Neural cell (in vitro differentiated cells): Measurements from ENCODE around the gene MOGAT1. TPM values are rescaled to one million over a fixed set of nuclear protein-coding genes. Genes with fewer than 3 reads are reported as not detected.

Experiments
- H2AFZ ChIP-seq: fragments of 200-600, 300-800 bp; sonication (generic), shearing (Covaris generic); 2 replicates; pipeline ENCODE4 v1.6.0; 2014; ENCODE audit warnings: low read depth, mild to moderate bottlenecking, antibody characterized with exemption, low read length, moderate library complexity
- H3F3A ChIP-seq: fragments of 200-600 bp; shearing (Covaris generic); 2 replicates; pipeline ENCODE4 v1.6.1; 2016; ENCODE audit warnings: mild to moderate bottlenecking, moderate library complexity, mixed read lengths, antibody characterized with exemption, low read length; ENCODE audit not compliant: insufficient read depth, poor library complexity, severe bottlenecking
- H3K27ac ChIP-seq: fragments of 200-600, 300-800 bp; sonication (generic), shearing (Covaris generic); 2 replicates; pipeline ENCODE4 v1.5.1; 2014; ENCODE audit warnings: mild to moderate bottlenecking, low read length, moderate library complexity
- H3K27me3 ChIP-seq: fragments of 300-800, 200-600 bp; sonication (generic), shearing (Covaris generic); 2 replicates; pipeline ENCODE4 v1.6.0; 2014; ENCODE audit warnings: mild to moderate bottlenecking, low read depth, low read length, moderate library complexity; ENCODE audit not compliant: insufficient read depth
- H3K36me3 ChIP-seq: fragments of 300-800, 200-600 bp; sonication (generic), shearing (Covaris generic); 2 replicates; pipeline ENCODE4 v1.5.1; 2014; ENCODE audit warnings: mild to moderate bottlenecking, antibody characterized with exemption, low read length, moderate library complexity; ENCODE audit not compliant: insufficient read depth
- H3K4me2 ChIP-seq: fragments of 300-800, 200-600 bp; sonication (generic), shearing (Covaris generic); 2 replicates; pipeline ENCODE4 v1.6.0; 2014; ENCODE audit warnings: mild to moderate bottlenecking, low read length
- H3K4me3 ChIP-seq: fragments of 300-800, 200-600 bp; sonication (generic), shearing (Covaris generic); 2 replicates; pipeline ENCODE4 v1.5.1; 2014; ENCODE audit warnings: mild to moderate bottlenecking, low read length, moderate library complexity
- H3K79me2 ChIP-seq: fragments of 200-600 bp; shearing (Covaris generic); replicated peaks from 2 replicates; pipeline ENCODE4 v1.6.0; 2014; ENCODE audit warnings: mild to moderate bottlenecking, low read length, moderate library complexity; ENCODE audit not compliant: insufficient read depth
- H3K9ac ChIP-seq: fragments of 300-800, 200-600 bp; sonication (generic), shearing (Covaris generic); 2 replicates; pipeline ENCODE4 v1.6.1; 2016; ENCODE audit warnings: mild to moderate bottlenecking, low read length, mixed read lengths
- H3K9me2 ChIP-seq: fragments of 200-600 bp; shearing (Covaris generic); 2 replicates; pipeline ENCODE4 v1.6.1; 2016; ENCODE audit warnings: mild to moderate bottlenecking, low read length, mixed read lengths; ENCODE audit not compliant: insufficient read depth
- H3K9me3 ChIP-seq: fragments of 200-600, 300-800 bp; sonication (generic), shearing (Covaris generic); 2 replicates; pipeline ENCODE4 v1.6.1; 2016; ENCODE audit warnings: mild to moderate bottlenecking, mixed run types, low read length, moderate library complexity, mixed read lengths
- H4K20me1 ChIP-seq: fragments of 200-600 bp; shearing (Covaris generic); 2 replicates; pipeline ENCODE4 v1.6.1; 2016; ENCODE audit warnings: mild to moderate bottlenecking, mixed run types; ENCODE audit not compliant: insufficient read depth
- CTCF ChIP-seq: fragments of 450-650 bp; IDR thresholded peaks from 2 replicates; pipeline ENCODE4 v1.5.1; 2014; ENCODE audit warnings: antibody characterized with exemption, mild to moderate bottlenecking, moderate library complexity; ENCODE audit not compliant: poor library complexity, severe bottlenecking
- EP300 ChIP-seq: fragments of 450-650 bp; conservative IDR thresholded peaks from 2 replicates; pipeline ENCODE4 v1.6.1; 2014; ENCODE audit warnings: antibody characterized with exemption, mild to moderate bottlenecking, moderate library complexity; ENCODE audit not compliant: poor library complexity, severe bottlenecking
- EZH2 ChIP-seq: fragments of 200-600, 300-800 bp; shearing (Covaris generic), sonication (generic); IDR thresholded peaks from 2 replicates; pipeline ENCODE4 v1.6.1; 2014; ENCODE audit warnings: antibody characterized with exemption, low read length, borderline replicate concordance, mild to moderate bottlenecking; ENCODE audit not compliant: insufficient read depth, poor library complexity, severe bottlenecking
- MXI1 ChIP-seq: fragments of 450-650 bp; conservative IDR thresholded peaks from 2 replicates; pipeline ENCODE4 v1.6.1; 2014; ENCODE audit warnings: antibody characterized with exemption, mild to moderate bottlenecking; ENCODE audit not compliant: poor library complexity, severe bottlenecking
- POLR2AphosphoS5 ChIP-seq: IDR thresholded peaks from 2 replicates; pipeline ENCODE4 v1.6.1; 2012
- RAD21 ChIP-seq: fragments of 450-650 bp; conservative IDR thresholded peaks from 2 replicates; pipeline ENCODE4 v1.6.1; 2014; ENCODE audit warnings: antibody characterized with exemption, mild to moderate bottlenecking, moderate library complexity
- REST ChIP-seq: IDR thresholded peaks from 2 replicates; pipeline ENCODE4 v1.6.1; 2012; ENCODE audit warnings: borderline replicate concordance
- SMC3 ChIP-seq: fragments of 450-650 bp; conservative IDR thresholded peaks from 2 replicates; pipeline ENCODE4 v1.6.1; 2014; ENCODE audit warnings: antibody characterized with exemption, mild to moderate bottlenecking, moderate library complexity; ENCODE audit not compliant: poor library complexity
- TAF1 ChIP-seq: IDR thresholded peaks from 2 replicates; pipeline ENCODE4 v1.6.1; 2012; ENCODE audit warnings: low read depth
- polyA plus RNA-seq: library from polyadenylated mRNA; depleted of rRNA; stranded (reverse); fragments of >200 nt; gene quantifications from 2 replicates; pipeline ENCODE4 v1.2.3, GENCODE V29; 2014

MOGAT1 gene
- polyA plus RNA-seq, 1 donor from 2014 or later: not detected

- H3K27me3 ChIP-seq: no peaks in the 10 kb centered on the region
- H3K4me2 ChIP-seq: no peak overlapping the region
- H4K20me1 ChIP-seq: no peaks in the 10 kb centered on the region
- no peaks in the 10 kb centered on the region for H3K79me2 ChIP-seq
- no peak for TF ChIP-seq SMC3
- TF ChIP-seq CTCF: no peak
- TF ChIP-seq EZH2: no peak
- TF ChIP-seq MXI1: no peak
- no peak for TF ChIP-seq REST
- no peaks in the 10 kb centered on the region for H3K9me2 ChIP-seq
- no peaks in the 10 kb centered on the region for H3F3A ChIP-seq
- H3K36me3 ChIP-seq: no peaks in the 10 kb centered on the region
- no peaks in the 10 kb centered on the region for H3K9me3 ChIP-seq
- H3K9ac ChIP-seq: no peak overlapping the region
- H2AFZ ChIP-seq: no peak overlapping the region
- no peak overlapping the region for H3K27ac ChIP-seq
- no peak overlapping the region for H3K4me3 ChIP-seq
Measured at GRCh38 chr2:222728621-222729020, 57.2 kb downstream of the MOGAT1 start.

GRCh38 chr2:222730366-222730999 lies 59.0 kb downstream of the MOGAT1 start:
- Histone ChIP-seq H3K9me2 (no peaks in the 10 kb centered on the region), H3K27ac (no peak overlapping the region), H2AFZ (no peak overlapping the region), H3K4me3 (no peak overlapping the region), H3F3A (no peaks in the 10 kb centered on the region), H3K36me3 (no peaks in the 10 kb centered on the region), H3K9ac (no peak overlapping the region), H3K9me3 (no peaks in the 10 kb centered on the region), H3K27me3 (no peaks in the 10 kb centered on the region), H3K4me2 (no peak overlapping the region), H4K20me1 (no peaks in the 10 kb centered on the region), H3K79me2 (no peaks in the 10 kb centered on the region)
- TF ChIP-seq REST (no peak), MXI1 (no peak), EZH2 (no peak), CTCF (no peak), TAF1 (no peak), SMC3 (no peak), EP300 (no peak), RAD21 (no peak), POLR2AphosphoS5 (no peak)
